ENCODE data around the gene NSD1.

GRCh38 chr5:177256296-177256695 is 122.7 kb downstream of the NSD1 start:
- TF ChIP-seq SRF (IDR thresholded peaks at IDR 0.05; ENCODE audit: low read depth in 2 of 2, low read length in 2 of 2) (no peak), POLR2AphosphoS5 (IDR thresholded peaks at IDR 0.05; ENCODE audit: low read length) (no peak), POLR2A (IDR thresholded peaks at IDR 0.05; ENCODE audit: low read depth, low read length) (no peak), CTCF (IDR thresholded peaks at IDR 0.05 in 2 of 3, conservative IDR thresholded peaks at IDR 0.05 in 1 of 3; ENCODE audit: control insufficient read depth in 2 of 3, extremely low read depth in 1 of 3, insufficient read depth in 1 of 3, low read depth in 3 of 3, low read length in 3 of 3) (no peak), RAD21 (IDR thresholded peaks at IDR 0.05; ENCODE audit: insufficient read depth, low read depth, low read length) (no peak), SUZ12 (IDR thresholded peaks at IDR 0.05; ENCODE audit: unreplicated experiment) (no peak)
